ENCODE data around the gene PIP4K2C. TPM values are rescaled to one million over a fixed set of nuclear protein-coding genes. Genes with fewer than 3 reads are reported as not detected.
A peak's percentile ranks its signal among the peaks of the same experiment; 100 is the strongest.

PIP4K2C gene
- total RNA-seq, 1 donor from 2014 or later: 46.3 TPM

- peak; percentile 67 for DNase-seq (ENCODE audit: low read depth)
- no peak for TF ChIP-seq CTCF (IDR thresholded peaks at IDR 0.05; ENCODE audit: insufficient read depth, low read length, severe bottlenecking)
- peak; percentile 60 for FAIRE-seq
- Histone ChIP-seq H3K27me3 (ENCODE audit: control insufficient read depth, insufficient read depth, low read length) (no peaks in the 10 kb centered on the region), H3K36me3 (ENCODE audit: control insufficient read depth, insufficient read depth, low read length) (no peaks in the 10 kb centered on the region), H3K4me3 (ENCODE audit: low read depth, low read length) (peak overlapping the region; percentile 61)
Measured at GRCh38 chr12:57603815-57604453, 12.9 kb downstream of the PIP4K2C start.

GRCh38 chr12:57604454-57604991 is 13.5 kb downstream of the PIP4K2C start, which contains the start of gene DTX3:
DTX3 (plus strand) TSS chr12:57604824; CDS start chr12:57606518, 1,694 bp downstream.
- Histone ChIP-seq H3K4me3 (ENCODE audit: low read depth, low read length) (peak within 1 kb of the TSS; percentile 61), H3K27me3 (ENCODE audit: control insufficient read depth, insufficient read depth, low read length) (no peaks in the 10 kb centered on the region), H3K36me3 (ENCODE audit: control insufficient read depth, insufficient read depth, low read length) (no peaks in the 10 kb centered on the region)
- no peak for FAIRE-seq
- DNase-seq (ENCODE audit: low read depth): no peak
- no peak for TF ChIP-seq CTCF (IDR thresholded peaks at IDR 0.05; ENCODE audit: insufficient read depth, low read length, severe bottlenecking)

- peak overlapping the region; percentile 61 for H3K4me3 ChIP-seq (ENCODE audit: low read depth, low read length)
Measured at GRCh38 chr12:57604992-57605810, 14.2 kb downstream of the PIP4K2C start.

GRCh38 chr12:57605811-57606311 is 14.9 kb downstream of the PIP4K2C start:
- TF ChIP-seq CTCF (IDR thresholded peaks at IDR 0.05; ENCODE audit: insufficient read depth, low read length, severe bottlenecking): no peak
- DNase-seq (ENCODE audit: low read depth) (no peak), FAIRE-seq (no peak)
- Histone ChIP-seq H3K36me3 (ENCODE audit: control insufficient read depth, insufficient read depth, low read length) (no peaks in the 10 kb centered on the region), H3K4me3 (ENCODE audit: low read depth, low read length) (no peak overlapping the region), H3K27me3 (ENCODE audit: control insufficient read depth, insufficient read depth, low read length) (peaks cover 4% of the 10 kb centered on the region)

More at GRCh38 chr12:57604992-57605810, 14.2 kb downstream of the PIP4K2C start:
- FAIRE-seq (no peak), DNase-seq (ENCODE audit: low read depth) (no peak)
- no peaks in the 10 kb centered on the region for H3K36me3 ChIP-seq (ENCODE audit: control insufficient read depth, insufficient read depth, low read length)
- no peaks in the 10 kb centered on the region for H3K27me3 ChIP-seq (ENCODE audit: control insufficient read depth, insufficient read depth, low read length)
- no peak for TF ChIP-seq CTCF (IDR thresholded peaks at IDR 0.05; ENCODE audit: insufficient read depth, low read length, severe bottlenecking)

- Histone ChIP-seq H3K27me3 (ENCODE audit: control insufficient read depth, insufficient read depth, low read length) (peaks cover 6% of the 10 kb centered on the region), H3K4me3 (ENCODE audit: low read depth, low read length) (no peak overlapping the region), H3K36me3 (ENCODE audit: control insufficient read depth, insufficient read depth, low read length) (no peaks in the 10 kb centered on the region)
- no peak for TF ChIP-seq CTCF (IDR thresholded peaks at IDR 0.05; ENCODE audit: insufficient read depth, low read length, severe bottlenecking)
- DNase-seq (ENCODE audit: low read depth) (no peak), FAIRE-seq (no peak)
Measured at GRCh38 chr12:57606399-57606798, 15.4 kb downstream of the PIP4K2C start.

All from bronchial epithelial cell (primary cell).